Measurements from ENCODE around the gene DHX30.

GRCh38 chr3:47849186-47849698 is 46.3 kb downstream of the DHX30 start:
- TF ChIP-seq TAF1 (IDR thresholded peaks at IDR 0.05; ENCODE audit: borderline replicate concordance, insufficient read depth, low read length) (no peak), POLR2AphosphoS5 (IDR thresholded peaks at IDR 0.05; ENCODE audit: low read depth, low read length) (no peak), SIN3A (IDR thresholded peaks at IDR 0.05; ENCODE audit: borderline replicate concordance, insufficient read depth, low read length) (no peak), REST (IDR thresholded peaks at IDR 0.05; ENCODE audit: insufficient read depth in 1 of 2, low read depth in 2 of 2, low read length in 2 of 2) (no peak)
